ENCODE measurements around the gene TOLLIP. TPM values are rescaled to one million over a fixed set of nuclear protein-coding genes. Genes with fewer than 3 reads are reported as not detected.

TOLLIP gene
- total RNA-seq, 1 experiment from 2014 or later: 32.3 TPM

- Histone ChIP-seq H3K23ac (ENCODE audit: insufficient read length, low read depth, low read length) (no peak overlapping the region), H3K56ac (ENCODE audit: insufficient read length, low read depth, low read length) (no peak overlapping the region), H3K4ac (ENCODE audit: low read depth, low read length) (no peak overlapping the region), H3K23me2 (ENCODE audit: insufficient read length, low read depth, low read length, poor library complexity, severe bottlenecking) (no peaks in the 10 kb centered on the region), H2BK20ac (ENCODE audit: low read depth, low read length, poor library complexity, severe bottlenecking) (no peak overlapping the region), H3K9ac (ENCODE audit: extremely low read depth, insufficient read length, low read length) (no peak overlapping the region), H3K4me1 (ENCODE audit: insufficient read depth, low read length) (no peaks in the 10 kb centered on the region), H3T11ph (ENCODE audit: low read length) (no peak overlapping the region), H2AFZ (ENCODE audit: low read length) (no peak overlapping the region), H2AK5ac (ENCODE audit: insufficient read length, low read length) (no peak overlapping the region), H3K79me2 (ENCODE audit: insufficient read depth, low read length) (no peaks in the 10 kb centered on the region), H2BK15ac (ENCODE audit: low read depth, low read length) (no peak overlapping the region), H3K9me3 (ENCODE audit: control insufficient read depth, low read depth, low read length) (no peaks in the 10 kb centered on the region), H2BK5ac (ENCODE audit: insufficient read length, low read length) (no peak overlapping the region), H4K91ac (ENCODE audit: insufficient read length, low read depth, low read length) (no peak overlapping the region), H4K20me1 (ENCODE audit: control insufficient read depth, insufficient read depth, insufficient read length) (no peaks in the 10 kb centered on the region), H3K27me3 (ENCODE audit: insufficient read depth, low read length) (no peaks in the 10 kb centered on the region), H2BK12ac (ENCODE audit: insufficient read length, low read depth, low read length) (no peak overlapping the region), H3K18ac (ENCODE audit: insufficient read length, low read depth, low read length) (no peak overlapping the region), H4K5ac (ENCODE audit: insufficient read length, low read depth, low read length) (no peak overlapping the region), H3K4me2 (ENCODE audit: insufficient read depth, insufficient read length, low read length) (no peak overlapping the region), H4K8ac (replicated peaks; ENCODE audit: insufficient read length, low read depth, low read length) (no peak overlapping the region), H2BK120ac (ENCODE audit: low read depth, low read length, poor library complexity, severe bottlenecking) (no peak overlapping the region), H3K79me1 (ENCODE audit: insufficient read depth, low read depth, low read length, poor library complexity, severe bottlenecking) (peaks cover 4% of the 10 kb centered on the region), H3K27ac (ENCODE audit: insufficient read length, low read depth, low read length) (no peak overlapping the region), H3K14ac (ENCODE audit: insufficient read depth, low read length) (no peak overlapping the region)
- Mint-ChIP-seq H3K4me1 (no peaks in the 10 kb centered on the region; a peak in 1 of 4 replicates), H3K9me3 (no peaks in the 10 kb centered on the region; a peak in 1 of 5 replicates), H3K36me3 (ENCODE audit: insufficient read depth in 1 of 3, low read depth in 3 of 3) (peaks cover 3 to 36% (median 15%) of the 10 kb centered on the region in 3 experiments; a peak in 5 of 7 replicates), H3K27ac (no peak overlapping the region), H3K27me3 (ENCODE audit: low read depth) (no peaks in the 10 kb centered on the region), H3K4me3 (no peak overlapping the region)
- DNase-seq: no peak
- WGBS (ENCODE audit: extremely low coverage, insufficient read length, low lambda C conversion rate): no CpG with 5 or more reads among the region's 13 CpGs
- peak; percentile 50; the same call in 2 of the 3 replicates for TF ChIP-seq CTCF (conservative IDR thresholded peaks at IDR 0.05)
These were observed 15.8 kb downstream of the TOLLIP start for GRCh38 chr11:1293619-1294015.

All from H9 (cell line).